Activated CD8-positive, alpha-beta memory T cell treated with anti-CD3 and anti-CD28 coated beads for 1 hour (primary cell): ENCODE data around the gene COL26A1.

Experiments used
- DNase-seq, 2 donors: peaks; one replicate each; pipeline ENCODE4 v3.0.0-alpha.2; 2020; ENCODE audit warnings: low read depth in 1 of 2; ENCODE audit errors: extremely low read depth in 1 of 2

COL26A1 gene

GRCh38 chr7:101532400-101533102, 169.9 kb downstream of the COL26A1 start:
- DNase-seq = no peak

DNA sequence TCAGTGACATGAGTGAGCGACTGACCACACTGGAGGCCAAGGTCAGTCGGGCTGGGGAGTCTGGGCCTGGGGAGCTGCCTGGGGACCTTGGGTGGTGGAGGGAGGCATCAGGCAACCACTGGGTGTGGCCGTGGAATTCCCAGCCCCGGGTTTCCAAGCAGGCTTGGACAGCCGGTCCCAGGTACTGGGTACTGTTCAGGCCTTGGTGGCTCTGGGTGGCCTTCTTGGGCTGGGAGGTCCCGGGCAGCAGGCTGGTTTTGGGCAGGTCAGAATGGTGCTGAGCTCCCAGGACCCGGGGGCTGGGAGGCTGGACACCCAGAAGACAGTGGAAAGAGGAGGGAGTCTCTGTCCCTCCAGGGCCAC, 170.4 kb downstream of the COL26A1 start:
- no peak for DNase-seq

GRCh38 chr7:101534015-101534803, 171.5 kb downstream of the COL26A1 start:
- no peak for DNase-seq

DNA sequence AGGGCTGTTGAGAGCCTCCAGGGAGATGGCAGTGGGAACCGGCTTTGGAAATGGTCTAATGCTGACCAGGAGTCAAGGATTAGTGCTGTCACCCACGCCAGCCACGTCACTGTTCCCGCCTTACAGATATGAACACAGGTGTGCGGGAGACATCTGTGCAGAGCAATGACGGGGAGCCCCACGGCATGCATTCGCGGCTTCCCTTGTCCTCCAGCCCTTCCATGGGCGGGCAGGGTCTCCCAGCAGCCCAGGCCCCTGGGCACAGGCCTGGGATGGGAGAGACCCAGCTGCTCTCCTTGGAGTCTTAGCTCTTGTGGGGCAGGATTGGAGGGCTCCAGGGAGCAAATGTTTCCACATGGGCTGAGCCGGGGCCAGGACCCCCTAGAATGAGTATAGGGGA, 172.2 kb downstream of the COL26A1 start:
- DNase-seq = no peak

GRCh38 chr7:101535351-101535751, 172.7 kb downstream of the COL26A1 start:
- no peak for DNase-seq

DNA sequence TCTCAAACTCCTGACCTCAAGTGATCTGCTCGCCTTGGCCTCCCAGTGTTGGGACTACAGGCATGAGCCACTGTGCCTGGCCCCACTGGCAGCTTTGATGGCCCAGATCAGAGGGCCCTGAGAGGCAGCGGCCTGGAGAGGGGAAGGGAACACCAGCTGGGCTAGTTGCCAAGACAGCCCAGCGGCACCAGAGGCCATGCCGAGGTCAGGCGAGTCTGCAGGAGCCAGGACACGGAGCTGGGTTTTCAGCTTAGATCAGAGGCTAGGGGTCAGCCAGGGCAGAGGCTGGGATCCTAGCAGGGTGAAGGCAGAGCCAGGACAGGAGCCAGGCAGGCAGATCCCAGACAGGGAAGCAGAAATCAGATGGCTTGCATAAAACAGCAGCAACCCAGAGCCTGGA, 173.6 kb downstream of the COL26A1 start:
- no peak for DNase-seq

DNA sequence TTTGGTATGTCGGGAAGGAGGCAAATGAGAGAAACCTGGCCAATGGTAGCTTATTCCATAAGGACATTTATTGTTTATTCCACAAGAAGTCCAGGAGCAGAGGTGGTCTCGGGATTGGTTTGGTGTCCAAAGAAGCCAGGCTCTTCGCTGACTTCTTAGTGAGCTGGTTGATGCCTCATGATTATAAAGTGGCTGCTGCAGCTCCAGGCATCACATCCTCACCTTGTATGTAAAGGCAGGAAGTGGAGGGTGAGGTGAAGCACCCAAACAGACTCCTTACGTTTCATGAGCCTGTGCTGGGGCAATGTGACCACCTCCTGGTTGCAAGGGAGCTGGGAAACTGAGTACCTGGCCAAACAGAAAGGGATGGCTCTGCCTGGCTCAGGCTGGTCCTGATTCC, 174.0 kb downstream of the COL26A1 start:
- DNase-seq = no peak

DNA sequence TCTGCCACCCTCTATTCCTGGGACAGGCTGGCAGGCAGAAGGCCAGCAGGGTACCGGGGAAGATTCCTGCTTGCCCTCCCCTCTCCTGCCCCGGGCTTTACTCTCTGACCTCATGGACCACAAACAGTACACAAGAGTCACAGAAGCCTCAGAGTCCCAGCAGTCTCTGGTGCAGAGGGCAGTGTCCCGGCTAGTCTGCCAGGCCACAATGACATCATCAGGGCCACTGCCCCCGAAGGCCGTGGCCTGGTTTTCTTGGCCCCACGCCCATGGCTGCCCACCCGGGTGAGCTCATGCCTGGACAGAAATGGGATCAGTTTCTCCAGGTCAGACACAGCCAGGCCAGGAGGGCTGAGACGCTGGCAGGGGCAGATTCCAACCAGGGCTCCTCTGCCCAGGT, 174.5 kb downstream of the COL26A1 start:
- DNase-seq = no peak

DNA sequence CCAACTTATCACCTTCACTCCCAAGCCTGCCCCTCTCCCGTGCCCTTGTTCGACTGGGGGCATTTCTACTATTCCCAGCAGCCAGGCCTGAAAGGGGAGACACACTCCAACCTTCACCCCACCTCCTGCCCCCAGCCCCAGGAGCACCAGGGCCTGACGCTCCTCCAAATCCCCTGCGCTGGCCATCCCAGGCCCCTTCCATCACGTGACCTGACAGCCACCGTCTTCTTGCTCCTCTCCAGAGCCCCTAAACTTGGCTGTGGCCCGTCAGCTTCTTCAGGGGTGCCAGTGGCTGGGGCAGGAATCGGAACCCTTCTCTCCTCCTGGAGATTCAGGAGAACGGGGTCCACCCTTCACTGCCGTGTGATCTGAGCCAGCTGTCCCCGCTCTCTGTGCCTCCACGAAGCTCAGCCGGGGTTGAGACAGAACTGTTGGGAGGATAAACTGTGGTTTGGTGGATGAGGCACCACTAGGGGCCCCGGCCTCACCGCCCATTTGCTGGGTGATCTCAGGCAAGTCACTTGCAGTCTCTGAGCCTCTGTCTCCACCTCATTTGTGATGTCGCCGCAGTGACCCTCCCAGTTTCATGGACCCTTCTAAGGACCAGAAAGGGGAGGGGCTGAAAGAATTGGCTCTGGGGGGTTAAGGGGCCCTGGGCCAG, 175.4 kb downstream of the COL26A1 start:
- no peak for DNase-seq

GRCh38 chr7:101538596-101539459, 176.2 kb downstream of the COL26A1 start:
- DNase-seq = peak in 1 of 2 donors; percentile 51

GRCh38 chr7:101539784-101540183, 177.1 kb downstream of the COL26A1 start:
- DNase-seq = no peak

- DNase-seq = peak; percentile 32 to 56
These were observed 180.0 kb downstream of the COL26A1 start for GRCh38 chr7:101542527-101543241.

DNA sequence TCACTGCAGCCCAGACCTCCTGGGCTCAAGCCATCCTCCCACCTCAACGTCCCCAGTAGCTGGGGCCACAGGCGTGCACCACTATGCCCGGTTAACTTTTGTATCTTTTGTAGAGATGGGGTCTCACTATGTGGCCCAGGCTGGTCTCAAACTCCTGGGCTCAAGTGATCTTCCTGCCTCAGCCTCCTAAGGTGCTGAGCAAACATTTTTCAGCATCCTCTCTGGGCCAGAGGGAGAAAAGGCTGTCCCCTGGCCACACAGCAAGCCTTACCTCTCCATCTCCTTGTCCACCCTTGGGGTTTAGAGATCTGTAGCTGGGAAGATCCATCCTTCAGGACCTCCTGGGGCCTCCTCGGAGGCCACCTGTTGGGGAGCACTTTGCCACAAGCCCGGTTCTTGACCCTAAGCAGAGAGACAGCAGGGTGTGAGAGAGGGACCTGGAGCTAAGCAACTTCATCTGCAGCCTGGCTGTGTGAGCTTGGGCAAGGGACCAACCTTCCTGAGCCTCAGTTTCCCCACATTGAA, 180.6 kb downstream of the COL26A1 start:
- no peak for DNase-seq

DNA sequence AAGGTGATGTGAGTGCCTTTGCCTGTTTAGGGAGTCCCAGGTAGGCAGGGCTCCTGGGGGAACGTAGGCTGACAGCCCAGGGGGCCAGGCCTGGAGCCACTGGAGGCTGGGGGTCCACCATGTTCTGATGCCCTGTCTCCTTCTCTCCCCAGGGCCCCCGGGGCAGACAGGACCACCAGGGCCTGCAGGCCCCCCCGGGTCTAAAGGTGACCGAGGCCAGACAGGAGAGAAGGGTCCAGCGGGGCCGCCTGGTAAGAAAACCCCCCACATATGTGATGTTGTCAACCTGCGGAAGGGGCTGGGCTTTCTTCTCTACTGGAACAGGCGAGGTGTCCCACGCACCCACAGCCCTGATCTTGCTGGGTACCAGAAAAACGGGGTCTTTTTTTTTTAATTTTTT, 181.2 kb downstream of the COL26A1 start:
- DNase-seq = no peak

DNA sequence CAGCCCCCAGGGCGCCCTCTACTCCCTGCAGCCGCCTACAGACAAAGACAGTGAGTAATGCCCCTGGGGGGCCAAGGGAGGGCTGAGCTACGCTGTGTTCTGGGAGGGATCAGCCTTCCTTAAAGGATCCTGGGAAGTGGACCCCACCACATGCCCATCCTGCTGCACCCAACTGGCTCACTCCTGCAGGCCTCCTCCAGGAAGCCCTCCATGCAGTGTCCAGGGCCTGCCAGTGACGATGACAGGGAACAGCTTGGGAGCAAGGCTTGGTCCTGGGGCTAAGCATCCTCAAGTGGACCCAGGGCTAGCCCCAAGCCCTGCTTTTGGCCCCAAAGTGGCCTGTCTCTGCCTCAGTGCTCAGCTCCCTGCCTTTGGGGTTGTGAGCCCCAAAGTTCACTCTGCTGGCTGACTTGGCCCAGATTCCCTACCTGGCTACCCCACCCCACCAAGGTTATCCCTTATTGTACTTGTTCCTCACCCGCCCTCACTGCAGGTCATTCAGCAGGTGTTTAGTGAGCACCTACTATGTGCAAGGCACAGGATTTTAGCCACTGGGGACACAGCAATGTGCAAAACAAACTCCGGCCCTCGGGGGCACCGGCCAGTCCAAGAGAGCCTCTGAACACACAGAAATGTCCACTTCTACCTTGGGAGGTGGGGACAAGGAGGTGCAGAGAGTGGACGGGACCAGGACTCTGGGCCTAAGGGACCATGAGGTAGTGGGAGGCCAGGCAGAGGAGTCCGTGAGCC, 182.9 kb downstream of the COL26A1 start:
- no peak for DNase-seq

DNA sequence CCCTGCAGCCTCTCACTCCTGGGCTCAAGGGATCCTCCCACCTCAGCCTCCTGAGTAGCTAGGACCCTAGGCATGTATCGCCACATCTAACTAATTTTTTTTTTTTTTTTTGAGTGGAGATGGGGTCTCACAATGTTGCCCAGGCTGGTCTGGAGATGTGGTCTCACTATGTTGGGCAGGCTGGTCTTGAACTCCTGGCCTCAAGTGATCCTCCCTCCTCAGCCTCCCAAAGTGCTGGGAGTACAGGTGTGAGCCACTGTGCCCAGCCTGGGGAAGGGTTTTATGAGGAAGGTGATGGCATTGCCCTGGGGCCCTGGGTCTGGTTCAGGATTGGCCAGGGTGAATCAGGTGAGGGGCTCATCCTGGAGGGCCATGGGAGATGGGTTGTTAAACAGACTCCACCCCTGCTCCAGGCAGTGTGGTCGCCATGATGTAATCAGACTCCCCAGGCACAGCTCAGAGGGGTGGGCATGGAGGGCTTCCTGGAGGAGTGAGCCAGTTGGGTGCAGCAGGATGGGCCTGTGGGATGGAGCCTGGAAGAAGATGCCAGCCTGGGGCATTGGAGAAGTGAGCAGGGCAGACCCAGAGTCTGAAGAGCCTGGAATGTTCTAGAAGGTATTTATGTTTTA, 183.7 kb downstream of the COL26A1 start:
- DNase-seq = no peak

GRCh38 chr7:101547022-101547915, 184.6 kb downstream of the COL26A1 start:
- no peak for DNase-seq
